Measurements from ENCODE around the gene NTRK2.

The NTRK2 gene

GRCh38 chr9:84829997-84830696 is 160.6 kb downstream of the NTRK2 start:
- H2AFZ ChIP-seq = no peak overlapping the region
- no peaks in the 10 kb centered on the region for H3K27me3 ChIP-seq (ENCODE audit: control insufficient read depth, insufficient read depth, low read length)
- no peaks in the 10 kb centered on the region for H3K79me2 ChIP-seq
- no peak overlapping the region for H3K27ac ChIP-seq
- no peak for TF ChIP-seq CTCF (IDR thresholded peaks at IDR 0.05)
- H3K4me1 ChIP-seq = peaks cover 2% of the 10 kb centered on the region
- H3K9me3 ChIP-seq (ENCODE audit: control insufficient read depth, low read length) = no peaks in the 10 kb centered on the region
- H3K4me2 ChIP-seq (ENCODE audit: low read length) = no peak overlapping the region
- no peaks in the 10 kb centered on the region for H3K36me3 ChIP-seq (ENCODE audit: control insufficient read depth, insufficient read depth, low read length)
- H3K4me3 ChIP-seq (ENCODE audit: low read depth, low read length) = no peak overlapping the region
- no peak overlapping the region for H3K9ac ChIP-seq

- Histone ChIP-seq H3K4me2 (ENCODE audit: low read length) (no peak overlapping the region), H2AFZ (no peak overlapping the region), H3K9ac (no peak overlapping the region), H3K4me1 (peaks cover 2% of the 10 kb centered on the region), H3K79me2 (no peaks in the 10 kb centered on the region), H3K27ac (no peak overlapping the region), H3K4me3 (ENCODE audit: low read depth, low read length) (no peak overlapping the region), H3K27me3 (ENCODE audit: control insufficient read depth, insufficient read depth, low read length) (no peaks in the 10 kb centered on the region), H3K36me3 (ENCODE audit: control insufficient read depth, insufficient read depth, low read length) (no peaks in the 10 kb centered on the region), H3K9me3 (ENCODE audit: control insufficient read depth, low read length) (no peaks in the 10 kb centered on the region)
- no peak for TF ChIP-seq CTCF (IDR thresholded peaks at IDR 0.05)
Observed at GRCh38 chr9:84831377-84831776, 161.8 kb downstream of the NTRK2 start.

- no peak for TF ChIP-seq CTCF (IDR thresholded peaks at IDR 0.05)
Observed at GRCh38 chr9:84832453-84832852, 162.9 kb downstream of the NTRK2 start.

GRCh38 chr9:84834426-84834825 is 164.9 kb downstream of the NTRK2 start:
- H3K9me3 ChIP-seq (ENCODE audit: control insufficient read depth, low read length) = no peaks in the 10 kb centered on the region

More at GRCh38 chr9:84832453-84832852, 162.9 kb downstream of the NTRK2 start:
- Histone ChIP-seq H2AFZ (peak overlapping the region; percentile 33), H3K4me2 (ENCODE audit: low read length) (no peak overlapping the region), H3K4me3 (ENCODE audit: low read depth, low read length) (no peak overlapping the region), H3K79me2 (no peaks in the 10 kb centered on the region), H3K36me3 (ENCODE audit: control insufficient read depth, insufficient read depth, low read length) (no peaks in the 10 kb centered on the region), H3K9me3 (ENCODE audit: control insufficient read depth, low read length) (no peaks in the 10 kb centered on the region), H3K27ac (no peak overlapping the region), H3K4me1 (peaks cover 2% of the 10 kb centered on the region), H3K27me3 (ENCODE audit: control insufficient read depth, insufficient read depth, low read length) (no peaks in the 10 kb centered on the region), H3K9ac (no peak overlapping the region)

More at GRCh38 chr9:84834426-84834825, 164.9 kb downstream of the NTRK2 start:
- H3K27ac ChIP-seq = no peak overlapping the region
- no peak overlapping the region for H3K4me2 ChIP-seq (ENCODE audit: low read length)
- H3K4me1 ChIP-seq = peaks cover 2% of the 10 kb centered on the region
- H3K4me3 ChIP-seq (ENCODE audit: low read depth, low read length) = no peak overlapping the region
- H3K9ac ChIP-seq = no peak overlapping the region
- no peak overlapping the region for H2AFZ ChIP-seq
- H3K79me2 ChIP-seq = no peaks in the 10 kb centered on the region
- H3K27me3 ChIP-seq (ENCODE audit: control insufficient read depth, insufficient read depth, low read length) = no peaks in the 10 kb centered on the region
- H3K36me3 ChIP-seq (ENCODE audit: control insufficient read depth, insufficient read depth, low read length) = no peaks in the 10 kb centered on the region
- TF ChIP-seq CTCF (IDR thresholded peaks at IDR 0.05) = no peak
